Progenitor cell of endocrine pancreas (in vitro differentiated cells): ENCODE data around the gene NUDT21. TPM values are rescaled to one million over a fixed set of nuclear protein-coding genes. Genes with fewer than 3 reads are reported as not detected.

Experiments used
- DNase-seq: peaks from one replicate; pipeline ENCODE4 v3.0.0; 2021; ENCODE audit warnings: low spot score; ENCODE audit not compliant: unreplicated experiment
- H3K27ac Mint-ChIP-seq: 2 replicates; pipeline ENCODE4 v1.8.0; 2021; ENCODE audit warnings: mild to moderate bottlenecking, moderate library complexity, mixed read lengths
- H3K27me3 Mint-ChIP-seq: 2 replicates; pipeline ENCODE4 v1.8.0; 2021; ENCODE audit warnings: mixed read lengths
- H3K36me3 Mint-ChIP-seq: 2 replicates; pipeline ENCODE4 v1.8.0; 2022; ENCODE audit warnings: mixed read lengths; ENCODE audit not compliant: insufficient read depth
- H3K4me1 Mint-ChIP-seq: 2 replicates; pipeline ENCODE4 v1.8.0; 2021; ENCODE audit warnings: low read depth, mixed read lengths
- H3K4me3 Mint-ChIP-seq: 2 replicates; pipeline ENCODE4 v1.8.0; 2021; ENCODE audit warnings: low read depth, mild to moderate bottlenecking, moderate library complexity, mixed read lengths
- H3K9me3 Mint-ChIP-seq: 2 replicates; pipeline ENCODE4 v1.8.0; 2021; ENCODE audit warnings: low read depth, mixed read lengths
- CTCF ChIP-seq: fragments of 200-600 bp; sonication (generic); IDR thresholded peaks from one replicate; pipeline ENCODE4 v1.5.0; 2021; ENCODE audit warnings: antibody characterized with exemption, mild to moderate bottlenecking; ENCODE audit not compliant: unreplicated experiment
- total RNA-seq: library from RNA; stranded (reverse); gene quantifications from 2 replicates; pipeline ENCODE4 v1.2.1, GENCODE V29; 2021

The NUDT21 gene
- total RNA-seq, 1 donor from 2014 or later: 139 TPM

GRCh38 chr16:56450275-56450985 is 702 bp downstream of the NUDT21 start:
- H3K36me3 Mint-ChIP-seq: peaks cover 5% of the 10 kb centered on the region

GRCh38 chr16:56448005-56448404 is 3.1 kb downstream of the NUDT21 start:
- H3K4me3 Mint-ChIP-seq: peak overlapping the region; percentile 23
- no peaks in the 10 kb centered on the region for H3K27me3 Mint-ChIP-seq
- H3K36me3 Mint-ChIP-seq: peaks cover 5% of the 10 kb centered on the region
- H3K27ac Mint-ChIP-seq: peak overlapping the region; percentile 25
- TF ChIP-seq CTCF: no peak
- H3K4me1 Mint-ChIP-seq: peaks cover 38% of the 10 kb centered on the region
- DNase-seq: no peak
- H3K9me3 Mint-ChIP-seq: no peaks in the 10 kb centered on the region

More at GRCh38 chr16:56450275-56450985, 702 bp downstream of the NUDT21 start:
- H3K4me1 Mint-ChIP-seq: peaks cover 38% of the 10 kb centered on the region
- peak overlapping the region; percentile 92 for H3K4me3 Mint-ChIP-seq
- H3K27me3 Mint-ChIP-seq: no peaks in the 10 kb centered on the region
- DNase-seq: no peak
- no peak for TF ChIP-seq CTCF
- H3K9me3 Mint-ChIP-seq: no peaks in the 10 kb centered on the region
- H3K27ac Mint-ChIP-seq: peak overlapping the region; percentile 95

- no peak for DNase-seq
- H3K9me3 Mint-ChIP-seq: no peaks in the 10 kb centered on the region
- H3K36me3 Mint-ChIP-seq: peaks cover 10% of the 10 kb centered on the region
- H3K4me3 Mint-ChIP-seq: no peak overlapping the region
- no peaks in the 10 kb centered on the region for H3K27me3 Mint-ChIP-seq
- TF ChIP-seq CTCF: no peak
- H3K4me1 Mint-ChIP-seq: peaks cover 34% of the 10 kb centered on the region
- H3K27ac Mint-ChIP-seq: no peak overlapping the region
Measured at GRCh38 chr16:56447286-56447685, 3.8 kb downstream of the NUDT21 start.

GRCh38 chr16:56438038-56438437 is 13.1 kb downstream of the NUDT21 start:
- Mint-ChIP-seq H3K9me3 (no peaks in the 10 kb centered on the region), H3K27me3 (no peaks in the 10 kb centered on the region), H3K36me3 (peaks cover 22% of the 10 kb centered on the region), H3K4me1 (no peaks in the 10 kb centered on the region), H3K4me3 (no peak overlapping the region), H3K27ac (peak overlapping the region; percentile 47)
- DNase-seq: no peak
- no peak for TF ChIP-seq CTCF

GRCh38 chr16:56436258-56436657 is 14.9 kb downstream of the NUDT21 start:
- DNase-seq: no peak
- Mint-ChIP-seq H3K4me1 (no peaks in the 10 kb centered on the region), H3K9me3 (no peaks in the 10 kb centered on the region), H3K27me3 (no peaks in the 10 kb centered on the region), H3K36me3 (peaks cover 16% of the 10 kb centered on the region), H3K4me3 (no peak overlapping the region), H3K27ac (no peak overlapping the region)
- TF ChIP-seq CTCF: no peak
